HEK293 (cell line): ENCODE results near the gene ALS2.

Experiments used
- CTCF ChIP-seq: fragments of 450-650 bp; formaldehyde crosslinking; IDR thresholded peaks from 2 replicates; pipeline ENCODE4 v1.5.1; 2016; ENCODE audit warnings: missing biosample characterization, missing genetic modification characterization
- ZBTB7A ChIP-seq: fragments of 450-650 bp; formaldehyde crosslinking; IDR thresholded peaks from 2 replicates; pipeline ENCODE4 v1.5.1; 2016; ENCODE audit warnings: low read depth, missing biosample characterization, missing genetic modification characterization
- ZNF350 ChIP-seq: fragments of 450-650 bp; formaldehyde crosslinking; IDR thresholded peaks from 2 replicates; pipeline ENCODE4 v1.5.0; 2017; ENCODE audit warnings: missing biosample characterization, mild to moderate bottlenecking, missing genetic modification characterization
- TF ChIP-seq, protein P1 (sequence below): fragments of 450-650 bp; formaldehyde crosslinking; IDR thresholded peaks from 2 replicates; pipeline ENCODE4 v1.5.1; 2016; ENCODE audit warnings: missing biosample characterization, missing genetic modification characterization

DNA sequence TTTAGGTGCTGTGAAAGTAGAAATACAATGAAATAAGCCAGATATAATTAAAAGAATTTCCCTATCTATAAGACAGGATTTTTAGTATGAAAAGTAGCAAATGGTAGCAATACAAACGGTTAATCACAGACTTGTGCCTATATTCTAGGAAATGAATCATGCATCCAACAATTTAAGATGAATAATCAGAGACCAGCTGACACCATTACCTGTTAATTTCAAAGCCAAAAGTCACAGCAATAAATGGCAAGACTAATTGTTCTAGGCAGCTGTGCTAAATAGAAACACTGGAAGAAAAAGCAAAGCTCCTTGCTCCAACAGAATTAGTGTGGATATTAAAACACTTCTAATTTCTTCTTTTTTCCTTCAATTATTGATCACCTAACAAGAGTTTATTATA lies 47.2 kb downstream of the ALS2 start:
- TF ChIP-seq, protein P1, sequence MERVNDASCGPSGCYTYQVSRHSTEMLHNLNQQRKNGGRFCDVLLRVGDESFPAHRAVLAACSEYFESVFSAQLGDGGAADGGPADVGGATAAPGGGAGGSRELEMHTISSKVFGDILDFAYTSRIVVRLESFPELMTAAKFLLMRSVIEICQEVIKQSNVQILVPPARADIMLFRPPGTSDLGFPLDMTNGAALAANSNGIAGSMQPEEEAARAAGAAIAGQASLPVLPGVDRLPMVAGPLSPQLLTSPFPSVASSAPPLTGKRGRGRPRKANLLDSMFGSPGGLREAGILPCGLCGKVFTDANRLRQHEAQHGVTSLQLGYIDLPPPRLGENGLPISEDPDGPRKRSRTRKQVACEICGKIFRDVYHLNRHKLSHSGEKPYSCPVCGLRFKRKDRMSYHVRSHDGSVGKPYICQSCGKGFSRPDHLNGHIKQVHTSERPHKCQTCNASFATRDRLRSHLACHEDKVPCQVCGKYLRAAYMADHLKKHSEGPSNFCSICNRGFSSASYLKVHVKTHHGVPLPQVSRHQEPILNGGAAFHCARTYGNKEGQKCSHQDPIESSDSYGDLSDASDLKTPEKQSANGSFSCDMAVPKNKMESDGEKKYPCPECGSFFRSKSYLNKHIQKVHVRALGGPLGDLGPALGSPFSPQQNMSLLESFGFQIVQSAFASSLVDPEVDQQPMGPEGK (tag by site-specific recombination) = no peak
- TF ChIP-seq CTCF (tag by site-specific recombination) (no peak), ZNF350 (tag by site-specific recombination) (no peak), ZBTB7A (no peak)
